Activated CD8-positive, alpha-beta memory T cell treated with anti-CD3 and anti-CD28 coated beads, Interleukin-2, amount 50 U/mL, for 1 hour (primary cell): ENCODE results near the gene ZNF827.
"Not testable (repeated sequence)": the region's sequence is repeated elsewhere in the genome, so short reads cannot be mapped to it uniquely, and the experiment has no call there.

Experiments used
- DNase-seq: peaks from one replicate; pipeline ENCODE4 v3.0.0-alpha.2; 2020; ENCODE audit errors: extremely low read depth

Gene ZNF827

GRCh38 chr4:145863191-145863590 is 75.4 kb downstream of the ZNF827 start:
- no peak for DNase-seq

- no peak for DNase-seq
Observed at GRCh38 chr4:145861336-145862318, 77.0 kb downstream of the ZNF827 start.

GRCh38 chr4:145860897-145861296 is 77.7 kb downstream of the ZNF827 start:
- no peak for DNase-seq

- DNase-seq: no peak
Observed at GRCh38 chr4:145860446-145860845, 78.2 kb downstream of the ZNF827 start.

GRCh38 chr4:145859926-145860325 is 78.7 kb downstream of the ZNF827 start:
- DNase-seq: no peak

GRCh38 chr4:145859426-145859825 is 79.2 kb downstream of the ZNF827 start:
- no peak for DNase-seq

- DNase-seq: no peak
Observed at GRCh38 chr4:145852256-145852839, 86.3 kb downstream of the ZNF827 start.

- DNase-seq: no peak
Observed at GRCh38 chr4:145851511-145852201, 87.0 kb downstream of the ZNF827 start.

GRCh38 chr4:145847764-145848163 is 90.9 kb downstream of the ZNF827 start:
- DNase-seq: no peak

GRCh38 chr4:145845118-145845517 is 93.5 kb downstream of the ZNF827 start:
- no peak for DNase-seq

GRCh38 chr4:145843639-145844038 is 95.0 kb downstream of the ZNF827 start:
- no peak for DNase-seq

GRCh38 chr4:145843148-145843547 is 95.5 kb downstream of the ZNF827 start:
- no peak for DNase-seq

GRCh38 chr4:145842224-145842887 is 96.3 kb downstream of the ZNF827 start:
- no peak for DNase-seq

- DNase-seq: no peak
Observed at GRCh38 chr4:145840801-145841200, 97.8 kb downstream of the ZNF827 start.

GRCh38 chr4:145840162-145840768 is 98.4 kb downstream of the ZNF827 start:
- DNase-seq: no peak

GRCh38 chr4:145839151-145839550 is 99.5 kb downstream of the ZNF827 start:
- no peak for DNase-seq

- DNase-seq: not testable (repeated sequence)
Observed at GRCh38 chr4:145832384-145832783, 106.2 kb downstream of the ZNF827 start.

- no peak for DNase-seq
Observed at GRCh38 chr4:145830699-145831098, 107.9 kb downstream of the ZNF827 start.

- DNase-seq: no peak
Observed at GRCh38 chr4:145829629-145830395, 108.8 kb downstream of the ZNF827 start.

- no peak for DNase-seq
Observed at GRCh38 chr4:145828802-145829485, 109.7 kb downstream of the ZNF827 start.
